NCI-H146 (cell line): Measurements from ENCODE around the gene PDLIM1.

ENCODE experiments used
- DNase-seq: peaks from one replicate; lab custom pipeline; 2025; lab: John Stamatoyannopoulos, UW

PDLIM1 gene, protein sequence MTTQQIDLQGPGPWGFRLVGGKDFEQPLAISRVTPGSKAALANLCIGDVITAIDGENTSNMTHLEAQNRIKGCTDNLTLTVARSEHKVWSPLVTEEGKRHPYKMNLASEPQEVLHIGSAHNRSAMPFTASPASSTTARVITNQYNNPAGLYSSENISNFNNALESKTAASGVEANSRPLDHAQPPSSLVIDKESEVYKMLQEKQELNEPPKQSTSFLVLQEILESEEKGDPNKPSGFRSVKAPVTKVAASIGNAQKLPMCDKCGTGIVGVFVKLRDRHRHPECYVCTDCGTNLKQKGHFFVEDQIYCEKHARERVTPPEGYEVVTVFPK

DNA sequence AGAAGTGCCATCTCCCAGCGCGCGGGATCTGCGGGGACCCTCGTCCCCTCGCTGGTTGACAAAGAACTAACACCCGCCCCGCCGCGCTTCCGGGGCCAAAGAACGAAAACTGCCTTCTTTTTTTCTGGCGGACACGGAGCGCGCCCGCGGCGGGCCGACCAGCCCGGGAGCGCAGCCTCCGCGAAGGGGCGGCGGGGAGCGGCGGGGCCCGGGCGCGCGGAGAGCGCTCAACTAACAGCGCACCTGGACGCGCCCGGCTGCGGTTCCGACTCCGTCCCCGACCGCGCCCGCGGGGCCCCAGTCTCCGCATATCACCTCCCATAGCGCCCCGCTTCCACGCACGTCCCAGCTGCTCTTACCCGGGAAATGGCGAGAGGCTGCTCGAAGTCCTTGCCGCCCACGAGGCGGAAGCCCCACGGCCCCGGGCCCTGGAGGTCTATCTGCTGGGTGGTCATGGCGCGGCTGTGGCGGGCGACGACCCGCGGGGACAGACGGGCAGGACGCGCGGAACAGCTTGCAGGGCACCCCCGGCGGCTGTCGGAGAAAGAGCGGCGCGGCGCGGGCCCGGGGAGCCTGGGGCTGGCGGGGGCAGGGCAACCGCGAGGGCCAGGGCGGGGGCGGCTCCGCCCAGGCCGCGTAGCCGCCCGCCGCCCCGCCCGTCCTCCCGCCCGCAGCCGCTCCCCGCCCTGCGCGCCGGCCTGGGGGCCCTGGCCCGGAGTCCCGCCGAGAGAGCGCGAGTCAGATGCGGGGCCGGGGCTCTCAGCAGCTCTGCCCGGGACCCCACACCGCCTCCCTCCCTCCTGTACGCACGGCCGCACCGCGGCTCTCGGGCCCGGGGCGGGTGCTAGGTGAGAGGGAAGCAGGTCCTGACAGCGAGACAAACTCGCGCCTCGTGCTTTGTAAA, at the start of gene PDLIM1:
TSS of gene PDLIM1 (minus strand) at position 543 of the 904 bp plus-strand sequence. CDS start at position 455, 88 bp downstream.
- DNase-seq: peak; percentile 67

DNA sequence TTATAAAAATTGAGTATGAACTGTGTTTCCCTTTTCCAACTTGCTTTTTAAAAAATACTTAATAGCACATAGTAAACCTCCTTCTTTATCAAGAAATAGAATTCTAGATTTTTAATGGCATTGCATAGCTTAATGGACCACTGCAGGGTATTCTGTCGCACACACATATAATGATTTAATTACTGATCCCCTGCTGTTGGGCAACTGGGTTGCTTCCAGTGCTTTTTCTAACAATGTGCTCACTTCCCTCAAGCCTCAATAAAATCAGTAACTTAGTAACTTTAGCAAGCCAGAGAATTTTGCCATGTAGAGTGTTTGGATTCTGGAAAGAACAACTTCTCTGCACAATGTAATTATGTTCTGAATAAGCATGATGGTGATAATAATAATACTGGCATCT, 49.1 kb upstream of the PDLIM1 start:
- DNase-seq: peak; percentile 10

DNA sequence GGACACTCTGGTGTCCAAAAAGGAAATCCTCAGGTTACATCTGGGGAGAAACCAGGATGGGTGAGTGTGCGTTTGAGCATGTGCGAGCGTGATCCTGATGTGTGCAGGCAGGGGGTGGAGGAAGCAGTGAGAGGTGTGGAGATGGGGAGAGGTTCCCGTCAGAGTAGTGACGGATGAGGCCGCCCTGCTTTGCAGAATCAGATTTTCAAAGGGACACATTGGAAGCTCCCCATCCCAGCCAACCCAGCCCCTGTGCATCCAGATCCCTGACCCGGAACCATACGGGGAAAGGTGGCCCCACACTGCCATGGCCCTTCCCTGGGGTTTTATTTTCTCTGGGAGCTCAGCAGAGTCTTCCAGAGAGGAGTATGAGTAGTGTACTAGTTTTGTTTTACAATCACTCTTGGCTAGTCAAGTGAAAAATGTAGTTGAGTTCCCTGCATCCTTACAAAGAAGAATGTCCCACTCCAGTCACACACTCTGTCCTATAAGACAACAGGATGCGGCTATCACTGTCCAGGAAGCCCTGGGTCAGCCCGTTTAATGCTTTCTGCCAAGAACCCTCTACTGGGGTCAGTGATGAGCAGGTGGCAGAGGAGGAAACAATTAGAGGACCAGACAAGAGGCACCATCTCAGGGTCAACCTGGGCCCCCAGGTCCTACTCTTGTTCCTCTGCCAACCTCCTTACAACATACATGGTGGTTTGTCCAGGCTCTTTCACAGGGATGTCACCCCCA, 46.8 kb upstream of the PDLIM1 start:
- DNase-seq: no peak

DNA sequence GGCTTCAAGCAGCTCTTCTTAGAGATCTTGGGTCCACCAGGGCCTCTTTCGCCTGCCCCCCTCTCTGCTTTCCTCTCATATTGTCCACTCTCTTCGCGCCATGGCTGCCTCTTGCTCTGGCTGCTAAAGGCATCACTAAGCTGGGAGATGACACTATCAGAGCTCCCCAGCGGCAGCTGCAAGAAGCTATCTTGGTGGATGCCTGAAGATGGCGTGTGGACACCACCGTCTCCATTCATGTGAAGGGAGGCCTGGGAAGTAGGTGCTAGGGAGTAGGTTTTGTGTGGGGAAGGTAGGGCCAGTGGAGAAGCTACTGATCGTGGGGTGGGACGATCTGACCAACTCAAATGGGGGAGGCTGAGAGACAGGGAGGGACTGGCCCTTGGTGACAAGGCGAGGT, 45.9 kb upstream of the PDLIM1 start:
- DNase-seq: no peak

DNA sequence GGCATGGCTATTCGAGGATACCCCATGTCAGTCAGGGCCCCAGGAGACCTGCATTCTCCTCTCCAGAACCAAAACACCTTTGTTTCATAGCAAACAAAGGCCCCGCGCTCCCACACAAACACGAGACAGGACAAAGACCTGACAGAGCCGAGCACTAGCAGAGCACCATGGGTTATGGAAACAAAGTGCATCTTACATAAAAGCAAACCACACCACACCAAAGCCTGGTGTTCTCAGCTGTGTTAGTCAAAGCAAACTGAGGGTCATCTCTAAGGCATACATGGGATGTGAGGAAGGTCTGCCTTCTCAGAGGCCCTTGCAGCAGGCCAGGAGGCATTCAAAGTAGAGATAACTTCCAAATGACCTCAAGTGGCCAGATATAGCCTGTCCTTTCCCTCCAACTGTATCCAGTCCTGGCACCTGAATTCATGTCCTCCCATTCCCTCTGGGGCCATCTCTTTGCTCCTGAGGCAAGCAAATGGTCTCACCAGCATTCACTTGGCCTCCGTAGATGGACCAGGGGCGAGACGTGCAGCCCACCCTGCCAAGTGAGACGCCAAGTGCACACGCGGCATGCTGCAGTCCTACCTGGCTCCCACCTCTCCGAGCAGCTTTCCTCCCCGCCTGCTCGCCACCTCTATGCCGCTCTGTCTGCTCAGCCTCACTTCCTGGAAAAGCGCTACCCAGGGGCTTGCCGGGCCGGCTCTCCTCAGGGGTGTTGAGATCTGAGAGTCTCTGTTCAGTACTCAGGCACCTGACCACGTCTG, 45.3 kb upstream of the PDLIM1 start:
- no peak for DNase-seq

DNA sequence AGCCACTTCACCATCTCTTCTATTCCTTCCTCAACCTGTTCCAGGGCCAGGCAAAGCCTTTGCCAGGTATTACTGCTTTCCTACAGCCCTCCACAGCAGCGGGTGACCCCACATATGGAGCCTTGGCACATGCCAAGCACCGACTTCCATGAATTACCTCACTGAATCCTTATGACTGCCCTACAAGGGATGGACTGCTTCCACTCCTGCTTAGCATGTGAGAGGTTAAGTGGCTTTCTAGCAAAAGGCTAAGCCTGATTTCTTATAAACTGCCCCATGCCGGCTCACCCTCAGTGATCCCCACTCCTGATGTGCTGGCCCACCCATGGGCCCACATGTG, 44.0 kb upstream of the PDLIM1 start:
- no peak for DNase-seq

DNA sequence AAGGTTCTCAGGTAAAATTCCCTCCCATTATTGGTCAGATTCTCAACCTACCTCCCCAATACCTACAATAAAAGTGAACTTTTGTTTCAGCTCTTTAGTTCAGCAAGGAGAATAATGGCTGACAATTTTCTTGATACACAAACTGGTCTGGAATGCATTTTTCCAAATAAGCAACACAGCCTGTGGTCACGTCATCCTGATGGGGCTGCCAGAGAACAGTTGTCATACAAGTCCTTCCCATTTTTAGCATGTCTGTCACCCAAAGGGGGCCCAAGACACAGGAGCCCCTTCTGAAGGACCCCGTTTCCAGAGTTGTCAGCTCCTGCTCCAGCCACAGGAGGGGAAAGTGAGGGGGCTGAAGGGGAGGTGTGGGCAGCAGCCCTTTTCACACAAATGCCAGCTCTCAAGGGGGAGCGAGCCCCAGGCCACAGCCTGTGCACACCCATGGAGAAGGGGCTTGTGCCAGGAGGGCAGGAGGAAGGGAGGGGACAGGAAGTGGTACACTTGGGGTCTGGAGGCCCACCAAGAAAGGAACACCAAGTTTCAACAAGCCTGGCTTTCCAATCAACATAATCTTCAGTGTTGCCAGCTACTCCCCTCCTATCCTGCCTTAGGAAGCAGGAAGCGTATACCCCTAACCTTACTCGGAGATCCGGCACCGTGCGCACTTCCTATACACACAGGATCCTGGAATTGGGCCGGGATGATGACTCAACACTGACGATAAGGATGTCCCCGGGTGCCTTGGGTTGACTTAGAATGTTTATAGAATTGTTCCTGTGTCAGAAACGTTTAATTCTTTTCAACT, 43.4 kb upstream of the PDLIM1 start:
- no peak for DNase-seq

DNA sequence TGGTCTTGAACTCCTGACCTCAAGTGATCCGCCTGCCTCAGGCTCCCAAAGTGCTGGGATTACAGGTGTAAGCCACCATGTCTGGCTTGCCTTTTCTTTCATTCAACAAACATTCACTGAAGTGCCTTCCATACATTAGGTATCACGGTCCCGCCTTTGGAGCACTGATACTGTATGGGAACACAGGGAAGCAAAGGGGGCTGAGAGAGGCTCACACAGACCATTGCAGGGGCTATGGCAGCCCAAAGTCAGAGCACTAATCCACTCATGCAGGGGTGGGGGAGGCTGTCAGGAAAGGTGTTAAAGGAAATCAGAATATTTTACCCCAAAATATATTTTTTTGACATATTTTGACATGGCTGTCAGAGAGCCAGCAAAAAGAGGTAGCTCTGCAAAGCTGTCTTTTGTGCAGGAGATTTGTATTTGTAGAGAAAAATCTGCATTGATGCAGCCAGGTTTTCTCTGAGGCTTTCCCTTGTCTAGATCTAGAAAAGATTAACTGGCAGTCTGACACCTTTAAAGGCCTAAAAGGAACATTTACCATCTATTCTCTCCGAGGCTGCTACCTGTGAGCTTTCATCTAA, 42.0 kb upstream of the PDLIM1 start:
- DNase-seq: no peak

DNA sequence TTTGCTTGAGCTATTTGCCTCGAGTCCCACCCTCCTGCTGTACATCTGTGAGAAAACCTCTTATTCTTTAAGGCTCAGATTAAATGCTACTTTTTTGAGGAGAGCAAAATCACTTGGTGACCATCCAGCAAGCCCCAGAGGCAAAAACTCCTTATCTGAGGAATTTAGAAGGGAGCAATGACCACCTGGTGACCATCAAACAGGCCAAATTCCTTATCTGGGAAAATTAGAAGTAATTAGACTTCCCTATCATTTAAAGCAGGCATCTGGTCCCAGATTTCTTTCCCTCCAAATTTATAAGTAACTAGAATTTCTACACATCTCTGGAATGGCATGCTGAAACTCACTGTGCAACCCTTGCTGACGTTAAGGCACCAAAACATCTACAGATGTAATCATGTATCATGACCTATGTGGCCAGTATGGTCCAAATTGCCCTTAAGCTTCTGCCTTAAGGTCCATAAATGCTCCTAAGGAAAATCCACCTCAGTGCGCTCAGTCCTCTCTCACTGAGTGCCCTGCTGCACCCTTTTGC, 40.9 kb upstream of the PDLIM1 start:
- no peak for DNase-seq

DNA sequence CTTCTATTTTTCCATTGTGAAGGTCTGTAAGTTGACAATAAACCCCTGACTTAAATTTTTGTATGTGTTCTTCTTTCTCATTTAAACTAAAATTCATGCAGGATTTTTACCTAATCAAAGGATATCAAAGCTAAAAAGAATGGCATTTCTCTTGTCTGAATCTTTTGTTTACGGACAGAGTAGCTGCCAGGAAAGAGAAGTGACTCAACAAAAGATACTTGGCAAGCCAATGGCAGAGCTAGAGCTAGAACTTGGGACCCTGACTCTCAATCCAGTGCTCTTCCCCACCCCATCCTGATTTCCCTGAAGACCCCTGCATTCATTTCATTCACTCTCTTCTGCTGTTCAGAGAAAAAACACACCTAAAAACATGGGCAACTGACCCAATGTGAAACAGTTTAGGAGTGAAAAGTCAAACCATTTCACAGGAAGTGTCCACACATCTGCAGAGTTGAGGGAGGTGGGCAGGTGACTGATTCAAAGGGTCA, 40.2 kb upstream of the PDLIM1 start:
- DNase-seq: no peak

DNA sequence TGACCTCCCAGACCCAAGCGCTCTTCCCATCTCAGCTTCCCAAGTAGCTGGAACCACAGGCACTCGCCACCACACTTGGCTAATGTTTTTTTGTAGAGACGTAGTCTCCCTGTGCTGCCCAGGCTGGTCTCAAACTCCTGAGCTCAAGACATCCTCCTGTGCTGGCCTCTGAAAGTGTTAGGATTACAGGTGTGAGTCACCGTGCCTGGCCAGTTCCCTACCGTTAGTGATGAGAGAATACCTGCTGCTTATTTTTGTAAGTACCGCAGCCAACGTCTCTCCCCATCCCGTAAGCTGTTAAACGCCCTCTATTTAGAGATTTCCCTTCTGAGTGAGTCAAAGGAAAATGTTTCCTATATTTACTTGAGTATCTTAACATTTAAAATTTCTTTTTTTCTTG, 38.5 kb upstream of the PDLIM1 start:
- no peak for DNase-seq

DNA sequence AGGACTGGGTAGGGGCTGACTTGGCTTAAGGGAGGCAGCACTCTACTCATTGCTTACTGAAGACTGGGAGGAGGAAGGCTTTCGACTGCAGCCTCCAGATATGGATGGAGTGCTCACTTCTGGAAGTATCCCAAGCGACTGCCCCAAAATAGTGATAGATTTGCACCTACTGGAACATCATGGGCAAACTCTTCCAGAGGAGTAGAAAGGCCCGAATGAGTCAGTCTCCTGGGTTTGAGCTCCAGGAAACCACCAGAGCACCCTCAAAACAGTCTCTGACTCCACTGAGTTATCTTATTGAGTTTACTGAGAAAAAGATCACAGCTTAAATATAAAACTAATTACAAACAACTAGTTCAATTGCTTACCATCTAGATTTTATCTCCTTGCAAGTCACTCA, 37.2 kb upstream of the PDLIM1 start:
- no peak for DNase-seq

DNA sequence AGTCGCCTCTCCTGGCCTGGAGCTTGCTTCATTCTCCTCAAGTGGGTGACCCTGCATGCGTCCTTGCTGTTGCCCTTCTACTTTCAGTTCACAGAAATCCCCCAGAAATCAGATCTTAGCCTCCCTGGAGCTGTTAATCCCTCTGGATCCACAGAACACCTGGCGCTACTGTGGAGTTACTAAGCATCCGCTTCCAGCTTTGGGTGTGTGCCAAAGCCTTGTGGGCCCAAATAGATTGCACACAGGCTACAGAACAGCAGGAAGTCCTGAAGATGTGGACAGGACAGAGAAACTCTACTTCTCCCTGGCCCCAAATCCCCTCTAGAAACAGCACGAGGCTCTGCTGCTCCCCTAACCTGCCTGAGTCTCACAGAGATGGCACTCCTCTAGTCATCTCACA, 36.6 kb upstream of the PDLIM1 start:
- DNase-seq: peak; percentile 78

DNA sequence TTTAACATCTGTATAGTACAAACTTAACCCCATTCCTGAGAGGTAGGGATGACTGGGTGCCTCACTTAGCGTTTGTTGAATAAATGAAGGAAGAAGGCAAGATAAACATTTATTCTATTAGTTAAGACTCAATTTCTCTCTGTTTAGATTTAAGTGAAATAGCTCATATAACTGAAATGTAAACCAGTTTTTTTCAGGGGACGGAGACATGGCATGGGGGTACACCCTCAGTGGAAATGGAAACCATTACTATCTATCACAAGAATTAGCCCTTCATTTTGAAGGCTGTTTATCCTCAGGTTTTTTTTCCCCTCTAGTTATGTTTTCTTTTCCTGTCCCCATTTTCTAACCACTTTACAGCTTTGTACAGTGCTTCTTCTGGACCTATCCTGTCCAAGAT, 35.6 kb upstream of the PDLIM1 start:
- no peak for DNase-seq

DNA sequence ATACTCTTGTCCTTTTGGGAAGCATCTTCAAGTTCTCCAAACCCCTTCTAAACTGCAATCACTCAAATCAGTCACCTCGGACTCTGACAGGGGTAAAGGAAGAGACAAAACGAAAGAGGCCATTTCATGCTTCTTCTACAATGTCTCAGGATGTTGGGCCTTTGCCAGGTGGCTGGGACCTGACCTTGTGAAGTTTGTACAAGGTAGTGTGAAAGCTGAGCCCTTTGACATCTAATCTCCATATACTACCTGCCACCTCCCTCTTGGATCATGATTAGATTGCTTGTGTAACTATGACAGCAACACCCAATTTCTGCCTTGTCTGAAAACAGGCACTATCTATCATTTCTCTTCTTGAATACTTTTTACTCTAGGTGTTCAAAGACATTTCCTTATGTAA, 35.1 kb upstream of the PDLIM1 start:
- DNase-seq: no peak

DNA sequence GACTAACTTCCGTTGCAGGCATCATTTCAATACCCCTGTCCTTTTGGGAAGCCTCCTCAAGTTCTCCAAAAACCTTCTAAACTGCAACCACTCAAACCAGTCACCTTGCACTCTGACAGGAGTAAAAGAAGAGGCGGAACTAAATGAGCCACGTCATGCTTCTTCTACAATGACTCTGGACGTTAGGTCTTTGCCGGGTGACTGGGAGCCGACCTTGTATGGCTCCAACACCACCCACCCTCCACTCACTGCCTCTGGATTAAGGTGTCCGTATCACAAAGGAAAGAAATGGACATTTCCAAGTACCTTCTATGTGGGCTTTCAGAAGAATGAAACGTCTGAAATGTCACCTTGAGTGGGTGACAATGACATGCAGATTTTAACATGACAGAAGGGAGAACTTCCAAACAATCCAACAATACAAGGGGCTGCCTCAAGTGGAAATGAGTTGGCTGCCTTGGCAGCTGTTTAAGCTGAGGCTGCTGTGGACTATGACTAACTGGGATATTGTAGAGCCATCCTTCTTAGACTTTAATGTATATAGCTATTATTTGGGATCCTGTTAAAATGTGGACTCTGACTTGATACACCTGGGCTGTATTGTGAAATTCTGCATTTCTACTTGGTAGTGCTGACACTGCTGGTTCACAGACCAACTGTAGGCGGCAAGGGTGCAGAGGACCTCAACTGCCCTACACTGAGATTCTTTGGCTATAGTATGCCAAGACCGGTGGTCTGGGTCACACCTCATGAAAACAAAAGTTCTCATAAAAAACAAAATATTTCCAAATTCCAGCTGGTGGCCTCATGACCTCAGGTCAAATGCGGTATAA, 33.8 kb upstream of the PDLIM1 start:
- no peak for DNase-seq

DNA sequence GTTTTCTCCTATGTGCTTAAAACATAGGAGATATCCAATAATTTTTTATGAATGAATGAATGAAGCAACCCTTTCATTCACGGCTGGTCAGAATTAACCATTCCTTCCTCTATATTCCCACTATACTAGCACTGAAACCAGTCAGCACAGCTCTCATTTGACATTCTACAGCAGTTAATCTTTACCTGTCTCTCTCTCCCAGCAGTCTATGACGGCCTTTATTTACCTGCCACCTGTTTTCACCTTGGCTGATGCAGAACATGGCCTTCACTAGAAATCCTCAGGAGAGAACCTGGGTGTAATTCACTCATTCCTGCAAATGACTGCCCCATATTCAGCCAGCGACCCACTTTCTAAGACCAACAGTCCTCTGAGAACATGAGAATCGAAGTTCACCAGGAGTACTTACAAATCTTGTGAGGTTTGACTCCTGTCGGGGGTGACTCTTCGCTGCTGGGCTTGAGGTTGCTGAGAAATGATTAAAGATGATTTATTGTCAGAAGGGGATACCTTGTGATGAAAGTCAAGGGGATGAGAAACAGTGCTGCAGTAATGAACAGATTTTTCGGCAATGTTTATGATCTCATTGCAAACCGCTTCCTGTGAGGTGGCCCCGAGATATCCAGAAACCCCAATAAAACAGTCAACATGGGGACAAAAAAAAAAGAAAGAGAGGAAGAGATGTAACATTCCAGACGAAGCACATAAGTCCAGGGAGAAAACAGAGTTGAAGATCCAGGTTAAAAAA, 30.9 kb upstream of the PDLIM1 start:
- no peak for DNase-seq

DNA sequence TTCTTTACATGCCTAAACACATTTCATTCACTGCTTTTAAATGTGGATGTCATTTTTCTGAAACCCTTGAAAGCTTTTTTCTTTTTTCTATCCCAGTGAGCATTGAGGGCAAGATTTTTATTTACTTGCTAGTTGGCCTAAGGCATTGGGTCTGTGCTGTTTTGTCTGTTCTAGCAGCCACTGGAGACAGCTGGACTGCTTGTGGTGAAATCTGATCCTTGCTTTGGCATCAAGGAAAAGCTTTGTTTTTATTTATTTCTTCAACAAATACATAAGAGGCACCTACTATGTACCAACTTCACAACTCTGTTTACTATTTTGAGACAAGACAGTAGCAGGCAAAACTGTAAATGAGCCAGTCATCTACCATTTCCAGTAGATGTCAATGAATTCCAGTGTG, 28.4 kb upstream of the PDLIM1 start:
- no peak for DNase-seq

DNA sequence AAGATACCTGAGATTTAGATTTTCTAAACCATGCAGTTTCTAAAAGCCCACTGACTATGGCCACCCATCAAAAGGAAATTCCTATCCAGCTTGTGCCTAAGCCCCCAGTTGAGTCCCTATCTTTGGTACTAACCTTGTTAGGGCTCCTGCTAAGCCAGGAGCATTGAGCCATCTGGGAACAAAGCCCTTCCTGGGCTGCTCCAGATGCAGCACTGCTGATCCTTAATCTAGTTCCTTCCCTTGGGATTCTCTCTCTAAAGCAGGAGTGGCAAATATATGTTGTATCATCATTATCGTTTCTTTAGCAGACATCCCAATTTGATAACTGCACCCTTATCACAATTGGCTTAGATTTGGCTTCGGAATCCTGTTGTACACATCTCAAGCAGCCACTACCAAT, 24.7 kb upstream of the PDLIM1 start:
- DNase-seq: no peak
